NCI-H1417 (cell line): Measurements from ENCODE around the gene IL13.

Experiments used
- DNase-seq, 3 experiments: peaks; one replicate each; lab custom pipeline; 2025; lab: John Stamatoyannopoulos, UW

The IL13 gene

GRCh38 chr5:132655821-132656773 is 1.9 kb upstream of the IL13 start:
- DNase-seq = peak in 2 of 3 experiments; percentile 55 to 61

GRCh38 chr5:132656774-132657355 is 1.1 kb upstream of the IL13 start:
- DNase-seq = no peak

- DNase-seq = no peak
Observed at GRCh38 chr5:132658381-132659302, 669 bp downstream of the IL13 start.

GRCh38 chr5:132659598-132660493 is 1.9 kb downstream of the IL13 start:
- no peak for DNase-seq

GRCh38 chr5:132661231-132662003 is 3.4 kb downstream of the IL13 start:
- DNase-seq = no peak

GRCh38 chr5:132662004-132662401 is 4.0 kb downstream of the IL13 start:
- DNase-seq = no peak

GRCh38 chr5:132662925-132663770 is 5.2 kb downstream of the IL13 start:
- no peak for DNase-seq

GRCh38 chr5:132663771-132664695 is 6.1 kb downstream of the IL13 start:
- no peak for DNase-seq

GRCh38 chr5:132664696-132665209 is 6.8 kb downstream of the IL13 start:
- DNase-seq = no peak

GRCh38 chr5:132665574-132666080 is 7.7 kb downstream of the IL13 start:
- DNase-seq = no peak

- DNase-seq = no peak
Observed at GRCh38 chr5:132666310-132667123, 8.5 kb downstream of the IL13 start.

- no peak for DNase-seq
Observed at GRCh38 chr5:132667309-132667708, 9.3 kb downstream of the IL13 start.

- DNase-seq = no peak
Observed at GRCh38 chr5:132667761-132668705, 10.1 kb downstream of the IL13 start.

GRCh38 chr5:132668706-132669454 is 10.9 kb downstream of the IL13 start:
- DNase-seq = no peak

GRCh38 chr5:132669455-132669820 is 11.5 kb downstream of the IL13 start:
- DNase-seq = no peak
